A673 (cell line): ENCODE results near the gene SPATA18. TPM values are rescaled to one million over a fixed set of nuclear protein-coding genes. Genes with fewer than 3 reads are reported as not detected.

Experiments
- BruUV-seq: library from RNA; stranded (reverse); fragments of 400-500 nt; replicated peaks from 2 replicates; lab custom pipeline; 2021; lab: Mats Ljungman, UMichigan
- CTCF ChIA-PET: fragments of 300-600 bp; sonication (Branson Sonifier 250); formaldehyde crosslinking; loops from one replicate; lab custom pipeline; 2022; ENCODE audit warnings: antibody characterized with exemption; lab: Charles Lee
- POLR2A ChIA-PET: fragments of 300-600 bp; sonication (Branson Sonifier 250); formaldehyde crosslinking; loops from one replicate; lab custom pipeline; 2022; ENCODE audit warnings: antibody characterized with exemption; ENCODE audit not compliant: low non-redundant PET; lab: Charles Lee
- DNase-seq: peaks from one replicate; pipeline ENCODE4 v3.0.0-alpha.2; 2015; ENCODE audit warnings: low spot score
- H3K27ac ChIP-seq: fragments of 200-600 bp; sonication (generic); 2 replicates; pipeline ENCODE4 v1.5.1; 2016; ENCODE audit warnings: mixed run types, low read depth, mild to moderate bottlenecking, mixed read lengths, antibody characterized with exemption, low read length; ENCODE audit not compliant: poor library complexity, severe bottlenecking
- H3K27me3 ChIP-seq: fragments of 200-600 bp; sonication (generic); replicated peaks from 2 replicates; pipeline ENCODE4 v1.6.1; 2017; ENCODE audit warnings: mixed run types, low read depth, mild to moderate bottlenecking, mixed read lengths, antibody characterized with exemption, low read length; ENCODE audit not compliant: insufficient read depth, poor library complexity
- H3K36me3 ChIP-seq: fragments of 200-600 bp; sonication (generic); 2 replicates; pipeline ENCODE4 v1.6.1; 2016; ENCODE audit warnings: mixed run types, mild to moderate bottlenecking, mixed read lengths, antibody characterized with exemption, low read length; ENCODE audit not compliant: insufficient read depth, poor library complexity, severe bottlenecking
- H3K4me1 ChIP-seq: fragments of 200-600 bp; sonication (generic); 2 replicates; pipeline ENCODE4 v1.6.1; 2017; ENCODE audit warnings: mixed run types, mild to moderate bottlenecking, mixed read lengths, antibody characterized with exemption, low read length; ENCODE audit not compliant: insufficient read depth, poor library complexity, severe bottlenecking
- H3K4me3 ChIP-seq: fragments of 200-600 bp; sonication (generic); 2 replicates; pipeline ENCODE4 v1.5.1; 2016; ENCODE audit warnings: low read depth, mixed run types, mild to moderate bottlenecking, mixed read lengths, low read length; ENCODE audit not compliant: poor library complexity, severe bottlenecking
- H3K9me3 ChIP-seq: fragments of 200-600 bp; sonication (generic); 2 replicates; pipeline ENCODE4 v1.6.1; 2016; ENCODE audit warnings: mixed run types, low read depth, mild to moderate bottlenecking, mixed read lengths, antibody characterized with exemption, low read length; ENCODE audit not compliant: poor library complexity, severe bottlenecking
- CTCF ChIP-seq: fragments of 300-800, 200-600 bp; sonication (generic); conservative IDR thresholded peaks from 2 replicates; pipeline ENCODE4 v1.5.1; 2017; ENCODE audit warnings: low read depth, mild to moderate bottlenecking, antibody characterized with exemption, low read length, moderate library complexity, mixed read lengths
- EZH2 ChIP-seq: fragments of 200-600 bp; sonication (generic); IDR thresholded peaks from 2 replicates; pipeline ENCODE4 v1.6.1; 2017; ENCODE audit warnings: borderline replicate concordance, low read depth, mild to moderate bottlenecking, mixed read lengths, antibody characterized with exemption, low read length; ENCODE audit not compliant: poor library complexity, severe bottlenecking
- intact Hi-C: fragments of 100-400 bp; cut with micrococcal nuclease; formaldehyde crosslinking; loops from one replicate; pipeline ENCODE4 v1.10.0; 2022; ENCODE audit not compliant: unreplicated experiment
- total RNA-seq: library from RNA; stranded (reverse); gene quantifications from 2 replicates; pipeline ENCODE4 v1.2.3, GENCODE V29; 2021

SPATA18 gene
- total RNA-seq, 1 experiment from 2014 or later = 0.71 TPM

- Histone ChIP-seq H3K4me1 (peaks cover 3% of the 10 kb centered on the region), H3K9me3 (no peaks in the 10 kb centered on the region), H3K36me3 (no peaks in the 10 kb centered on the region), H3K27me3 (no peaks in the 10 kb centered on the region), H3K27ac (no peak overlapping the region), H3K4me3 (no peak overlapping the region)
- TF ChIP-seq EZH2 (no peak), CTCF (no peak)
- CTCF ChIA-PET = no interaction called here
- POLR2A ChIA-PET = no interaction called here
- no peak for DNase-seq
- no TSS peak for BruUV-seq
- intact Hi-C loops = no loop called here
Measured at GRCh38 chr4:52111995-52112394, 60.9 kb downstream of the SPATA18 start.

DNA sequence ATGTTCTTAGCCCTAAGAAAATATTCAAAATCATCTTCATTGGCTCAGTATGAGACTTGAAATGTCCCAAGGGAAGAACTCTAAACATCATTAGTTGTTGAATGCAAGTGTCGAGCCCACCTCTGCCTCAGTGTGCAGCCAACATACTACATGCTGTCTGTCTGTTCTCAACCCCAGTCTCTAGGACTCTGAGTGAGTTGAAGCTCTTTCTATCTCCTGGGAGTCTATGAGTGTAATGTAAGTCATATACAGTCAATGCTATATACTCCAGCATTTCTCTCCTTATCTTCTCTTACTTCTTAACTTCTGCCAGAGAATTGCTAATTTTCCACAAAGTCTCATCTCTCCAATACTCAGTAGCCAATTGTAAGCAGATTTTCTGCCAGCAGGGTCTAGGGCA is 61.3 kb downstream of the SPATA18 start:
- Histone ChIP-seq H3K4me1 (no peaks in the 10 kb centered on the region), H3K9me3 (no peaks in the 10 kb centered on the region), H3K27me3 (no peaks in the 10 kb centered on the region), H3K4me3 (no peak overlapping the region), H3K27ac (no peak overlapping the region), H3K36me3 (no peaks in the 10 kb centered on the region)
- intact Hi-C loops = no loop called here
- no TSS peak for BruUV-seq
- TF ChIP-seq EZH2 (no peak), CTCF (no peak)
- CTCF ChIA-PET = no interaction called here
- DNase-seq = no peak
- POLR2A ChIA-PET = no interaction called here

- Histone ChIP-seq H3K9me3 (no peaks in the 10 kb centered on the region), H3K4me3 (no peak overlapping the region), H3K36me3 (no peaks in the 10 kb centered on the region), H3K4me1 (no peaks in the 10 kb centered on the region), H3K27ac (no peak overlapping the region), H3K27me3 (no peaks in the 10 kb centered on the region)
- no peak for DNase-seq
- ChIA-PET CTCF (no interaction called here), POLR2A (no interaction called here)
- no TSS peak for BruUV-seq
- TF ChIP-seq CTCF (no peak), EZH2 (no peak)
- intact Hi-C loops = no loop called here
Measured at GRCh38 chr4:52116641-52117040, 65.5 kb downstream of the SPATA18 start.
